Skeletal muscle satellite cell (primary cell): Measurements from ENCODE around the gene CYP1B1.
"Not testable (repeated sequence)": the region's sequence is repeated elsewhere in the genome, so short reads cannot be mapped to it uniquely, and the experiment has no call there.

Experiments
- H3K27me3 ChIP-seq: 2 replicates; pipeline ENCODE4 v1.7.0; 2013; ENCODE audit warnings: low read length; ENCODE audit not compliant: control insufficient read depth, insufficient read depth
- H3K36me3 ChIP-seq: 2 replicates; pipeline ENCODE4 v1.7.0; 2013; ENCODE audit warnings: mild to moderate bottlenecking, control low read depth, low read length; ENCODE audit not compliant: insufficient read depth
- H3K4me1 ChIP-seq: 2 replicates; pipeline ENCODE4 v1.7.0; 2013; ENCODE audit warnings: low read length; ENCODE audit not compliant: control insufficient read depth, insufficient read depth
- H3K4me2 ChIP-seq: 2 replicates; pipeline ENCODE4 v1.7.0; 2013; ENCODE audit warnings: mild to moderate bottlenecking, low read length
- H3K4me3 ChIP-seq: 2 replicates; pipeline ENCODE4 v1.7.0; 2013; ENCODE audit warnings: low read length
- H3K9ac ChIP-seq: 2 replicates; pipeline ENCODE4 v1.7.0; 2013; ENCODE audit warnings: mild to moderate bottlenecking, low read depth, low read length, moderate library complexity
- H3K9me3 ChIP-seq: replicated peaks from 2 replicates; pipeline ENCODE4 v1.7.0; 2013; ENCODE audit warnings: mild to moderate bottlenecking, control low read depth, low read length

The CYP1B1 gene

GRCh38 chr2:38097988-38098385, 22.0 kb upstream of the CYP1B1 start:
- Histone ChIP-seq H3K4me2 (peak overlapping the region; percentile 70), H3K9me3 (no peaks in the 10 kb centered on the region), H3K4me3 (no peak overlapping the region), H3K36me3 (no peaks in the 10 kb centered on the region), H3K27me3 (peaks cover 63% of the 10 kb centered on the region), H3K4me1 (peaks cover 7% of the 10 kb centered on the region), H3K9ac (no peak overlapping the region)

GRCh38 chr2:38097258-38097987, 21.5 kb upstream of the CYP1B1 start:
- Histone ChIP-seq H3K27me3 (peaks cover 63% of the 10 kb centered on the region), H3K4me2 (no peak overlapping the region), H3K36me3 (no peaks in the 10 kb centered on the region), H3K4me3 (no peak overlapping the region), H3K4me1 (peaks cover 11% of the 10 kb centered on the region), H3K9me3 (no peaks in the 10 kb centered on the region), H3K9ac (no peak overlapping the region)

GRCh38 chr2:38095996-38096861, 20.3 kb upstream of the CYP1B1 start:
- H3K9ac ChIP-seq = no peak overlapping the region
- no peak overlapping the region for H3K4me3 ChIP-seq
- peaks cover 65% of the 10 kb centered on the region for H3K27me3 ChIP-seq
- no peaks in the 10 kb centered on the region for H3K9me3 ChIP-seq
- H3K4me2 ChIP-seq = no peak overlapping the region
- H3K36me3 ChIP-seq = no peaks in the 10 kb centered on the region
- peaks cover 19% of the 10 kb centered on the region for H3K4me1 ChIP-seq

GRCh38 chr2:38095079-38095995, 19.4 kb upstream of the CYP1B1 start:
- Histone ChIP-seq H3K4me1 (peaks cover 19% of the 10 kb centered on the region), H3K4me2 (no peak overlapping the region), H3K4me3 (no peak overlapping the region), H3K27me3 (peaks cover 58% of the 10 kb centered on the region), H3K36me3 (no peaks in the 10 kb centered on the region), H3K9me3 (no peaks in the 10 kb centered on the region), H3K9ac (no peak overlapping the region)

GRCh38 chr2:38093527-38094165, 17.7 kb upstream of the CYP1B1 start:
- H3K9me3 ChIP-seq = no peaks in the 10 kb centered on the region
- H3K36me3 ChIP-seq = no peaks in the 10 kb centered on the region
- no peak overlapping the region for H3K9ac ChIP-seq
- peaks cover 51% of the 10 kb centered on the region for H3K27me3 ChIP-seq
- H3K4me2 ChIP-seq = no peak overlapping the region
- peaks cover 19% of the 10 kb centered on the region for H3K4me1 ChIP-seq
- H3K4me3 ChIP-seq = no peak overlapping the region

- H3K36me3 ChIP-seq = no peaks in the 10 kb centered on the region
- H3K4me3 ChIP-seq = no peak overlapping the region
- H3K4me1 ChIP-seq = peaks cover 12% of the 10 kb centered on the region
- peaks cover 50% of the 10 kb centered on the region for H3K27me3 ChIP-seq
- H3K9ac ChIP-seq = no peak overlapping the region
- H3K9me3 ChIP-seq = no peaks in the 10 kb centered on the region
- peak overlapping the region; percentile 5 for H3K4me2 ChIP-seq
These were observed 16.4 kb upstream of the CYP1B1 start for GRCh38 chr2:38092196-38092902.

GRCh38 chr2:38091760-38092159, 15.8 kb upstream of the CYP1B1 start:
- peaks cover 51% of the 10 kb centered on the region for H3K27me3 ChIP-seq
- no peaks in the 10 kb centered on the region for H3K36me3 ChIP-seq
- H3K9me3 ChIP-seq = no peaks in the 10 kb centered on the region
- H3K4me2 ChIP-seq = no peak overlapping the region
- H3K4me1 ChIP-seq = peaks cover 12% of the 10 kb centered on the region
- H3K9ac ChIP-seq = no peak overlapping the region
- no peak overlapping the region for H3K4me3 ChIP-seq

- no peak overlapping the region for H3K4me2 ChIP-seq
- no peak overlapping the region for H3K4me3 ChIP-seq
- H3K4me1 ChIP-seq = peaks cover 12% of the 10 kb centered on the region
- no peak overlapping the region for H3K9ac ChIP-seq
- no peaks in the 10 kb centered on the region for H3K36me3 ChIP-seq
- peaks cover 48% of the 10 kb centered on the region for H3K27me3 ChIP-seq
- H3K9me3 ChIP-seq = no peaks in the 10 kb centered on the region
These were observed 15.0 kb upstream of the CYP1B1 start for GRCh38 chr2:38090928-38091327.

- not testable (repeated sequence) for H3K9me3 ChIP-seq, H3K4me3 ChIP-seq, H3K4me2 ChIP-seq, H3K36me3 ChIP-seq, H3K9ac ChIP-seq
- Histone ChIP-seq H3K4me1 (peaks cover 12% of the 10 kb centered on the region), H3K27me3 (peaks cover 41% of the 10 kb centered on the region)
These were observed 14.3 kb upstream of the CYP1B1 start for GRCh38 chr2:38090212-38090611.

GRCh38 chr2:38085998-38086698, 10.2 kb upstream of the CYP1B1 start:
- not testable (repeated sequence) for H3K9ac ChIP-seq, H3K36me3 ChIP-seq, H3K4me1 ChIP-seq, H3K9me3 ChIP-seq, H3K4me2 ChIP-seq, H3K4me3 ChIP-seq
- H3K27me3 ChIP-seq = peaks cover 29% of the 10 kb centered on the region
